Upper lobe of left lung (tissue), 6 donors: ENCODE measurements around the gene THUMPD2. TPM values are rescaled to one million over a fixed set of nuclear protein-coding genes. Genes with fewer than 3 reads are reported as not detected.

Experiments
- ATAC-seq, 2 donors: fragments of 200-7000 bp; cut with Tn5 transposase; one replicate each; pipeline ENCODE4 v1.9.1; 2022; ENCODE audit warnings: mild to moderate bottlenecking in 2 of 2, moderate library complexity in 2 of 2; ENCODE audit not compliant: low FRiP score in 2 of 2
- DNase-seq, 2 donors: peaks; one replicate each; pipeline ENCODE4 v3.0.0-alpha.2; 2019 to 2020
- H3K27ac ChIP-seq, 4 donors: fragments of 200-600 bp; sonication (generic); one replicate each; pipeline ENCODE4 v1.5.1; 2016 to 2019
- H3K27me3 ChIP-seq, 4 donors: fragments of 200-600 bp; sonication (generic); one replicate each; pipeline ENCODE4 v1.5.1; 2017 to 2019
- H3K36me3 ChIP-seq, 4 donors: fragments of 200-600 bp; sonication (generic); one replicate each; pipeline ENCODE4 v1.5.1; 2016 to 2019
- H3K4me1 ChIP-seq, 4 donors: fragments of 200-600 bp; sonication (generic); one replicate each; pipeline ENCODE4 v1.5.1; 2018 to 2019
- H3K4me3 ChIP-seq, 4 donors: fragments of 200-600 bp; sonication (generic); one replicate each; pipeline ENCODE4 v1.5.1; 2017 to 2019; ENCODE audit warnings: mild to moderate bottlenecking in 2 of 4, moderate library complexity in 1 of 4
- H3K9me3 ChIP-seq, 4 donors: fragments of 200-600 bp; sonication (generic); one replicate each; pipeline ENCODE4 v1.5.1; 2018 to 2019
- EP300 ChIP-seq, 4 donors: sonication (generic); formaldehyde crosslinking; IDR thresholded peaks; one replicate each; pipeline ENCODE4 v1.5.1; 2017; ENCODE audit warnings: antibody characterized with exemption in 4 of 4, control low read depth in 2 of 4
- POLR2A ChIP-seq, 4 donors: fragments of 450-650 bp; IDR thresholded peaks; one replicate each; pipeline ENCODE4 v1.5.1; 2016 to 2017; ENCODE audit warnings: antibody characterized with exemption in 4 of 4, mild to moderate bottlenecking in 2 of 4
- POLR2AphosphoS5 ChIP-seq, 2 donors: sonication (generic); formaldehyde crosslinking; IDR thresholded peaks; one replicate each; pipeline ENCODE4 v1.5.1; 2017; ENCODE audit warnings: antibody characterized with exemption in 2 of 2
- WGBS, 2 donors: methylation state at CpG; one replicate each; pipeline ENCODE4 v1.1.5; 2017 to 2018; 5-methylcytosine and 5-hydroxymethylcytosine counted together
- total RNA-seq, 6 donors: library from RNA; depleted of rRNA in 4 of 6; stranded (reverse); fragments of >200 nt in 4 of 6; gene quantifications; one replicate each; pipeline versions ENCODE4 v1.1.0 to v1.2.1, GENCODE V29; 2016 to 2021
- TF ChIP-seq, protein P1 (sequence below), 6 experiments: fragments of 450-650 bp in 4 of 6; fragments of 200-600 bp in 2 of 6; sonication (generic) in 2 of 6; IDR thresholded peaks; one replicate each; pipeline ENCODE4 v1.5.1; 2016 to 2019; ENCODE audit warnings: antibody characterized with exemption in 6 of 6
- donor health status: DM: no; HTN: no; CAD: no; lungs with moderate emphysema.
- donor health status: DM: no; HTN: yes; CAD: no; lungs with severe emphysema.

THUMPD2 gene
- total RNA-seq, 6 donors from 2014 or later: 6.7 to 43.0 (median 10.9) TPM

DNA sequence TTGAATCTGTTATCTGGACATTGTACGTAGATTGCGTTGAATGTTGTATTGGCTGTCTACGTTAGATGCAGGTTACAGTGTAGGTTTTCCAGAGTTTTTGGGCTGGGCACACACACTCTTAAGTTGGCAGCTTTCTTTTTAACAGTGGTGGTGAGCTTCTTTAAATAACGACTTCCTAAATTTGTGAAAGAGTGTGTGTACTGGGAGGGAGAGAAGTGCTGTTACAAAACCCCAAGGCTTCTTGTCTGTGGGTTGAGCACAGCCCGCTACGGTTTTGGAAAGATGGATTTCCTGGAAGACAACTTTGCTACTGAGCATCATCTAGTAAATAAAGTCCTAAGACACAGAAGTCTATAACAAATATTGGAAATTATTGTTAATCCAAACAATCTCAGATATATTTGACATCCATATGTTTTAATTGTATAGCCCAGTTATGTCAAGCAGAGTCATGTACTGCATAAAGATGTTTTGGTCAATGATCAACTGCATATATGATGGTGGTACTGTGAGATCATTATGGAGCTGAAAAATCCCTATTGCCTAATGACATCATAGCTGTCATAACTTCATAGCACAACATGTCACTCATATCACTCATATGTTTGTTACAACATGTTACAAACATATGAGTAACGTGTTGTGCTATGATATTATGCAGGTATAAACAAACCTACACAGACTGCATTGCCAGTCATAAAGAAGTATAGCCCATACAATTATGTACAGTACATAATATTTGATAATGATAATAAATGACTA lies 7.9 kb upstream of the THUMPD2 start:
- no peaks in the 10 kb centered on the region for H3K4me1 ChIP-seq
- no peak overlapping the region for H3K27ac ChIP-seq
- DNase-seq: no peak
- WGBS, 2 donors: 79 to 80% methylated on average over 7 of the region's 7 CpGs
- ATAC-seq: no peak
- H3K9me3 ChIP-seq: peaks cover 0 to 2% (median 0%) of the 10 kb centered on the region in 4 donors
- no peaks in the 10 kb centered on the region for H3K36me3 ChIP-seq
- H3K27me3 ChIP-seq: no peaks in the 10 kb centered on the region
- TF ChIP-seq EP300 (IDR thresholded peaks at IDR 0.05) (no peak), POLR2AphosphoS5 (IDR thresholded peaks at IDR 0.05) (no peak), POLR2A (IDR thresholded peaks at IDR 0.05) (no peak)
- TF ChIP-seq, protein P1, sequence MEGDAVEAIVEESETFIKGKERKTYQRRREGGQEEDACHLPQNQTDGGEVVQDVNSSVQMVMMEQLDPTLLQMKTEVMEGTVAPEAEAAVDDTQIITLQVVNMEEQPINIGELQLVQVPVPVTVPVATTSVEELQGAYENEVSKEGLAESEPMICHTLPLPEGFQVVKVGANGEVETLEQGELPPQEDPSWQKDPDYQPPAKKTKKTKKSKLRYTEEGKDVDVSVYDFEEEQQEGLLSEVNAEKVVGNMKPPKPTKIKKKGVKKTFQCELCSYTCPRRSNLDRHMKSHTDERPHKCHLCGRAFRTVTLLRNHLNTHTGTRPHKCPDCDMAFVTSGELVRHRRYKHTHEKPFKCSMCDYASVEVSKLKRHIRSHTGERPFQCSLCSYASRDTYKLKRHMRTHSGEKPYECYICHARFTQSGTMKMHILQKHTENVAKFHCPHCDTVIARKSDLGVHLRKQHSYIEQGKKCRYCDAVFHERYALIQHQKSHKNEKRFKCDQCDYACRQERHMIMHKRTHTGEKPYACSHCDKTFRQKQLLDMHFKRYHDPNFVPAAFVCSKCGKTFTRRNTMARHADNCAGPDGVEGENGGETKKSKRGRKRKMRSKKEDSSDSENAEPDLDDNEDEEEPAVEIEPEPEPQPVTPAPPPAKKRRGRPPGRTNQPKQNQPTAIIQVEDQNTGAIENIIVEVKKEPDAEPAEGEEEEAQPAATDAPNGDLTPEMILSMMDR (IDR thresholded peaks at IDR 0.05): no peak
- no peak overlapping the region for H3K4me3 ChIP-seq

DNA sequence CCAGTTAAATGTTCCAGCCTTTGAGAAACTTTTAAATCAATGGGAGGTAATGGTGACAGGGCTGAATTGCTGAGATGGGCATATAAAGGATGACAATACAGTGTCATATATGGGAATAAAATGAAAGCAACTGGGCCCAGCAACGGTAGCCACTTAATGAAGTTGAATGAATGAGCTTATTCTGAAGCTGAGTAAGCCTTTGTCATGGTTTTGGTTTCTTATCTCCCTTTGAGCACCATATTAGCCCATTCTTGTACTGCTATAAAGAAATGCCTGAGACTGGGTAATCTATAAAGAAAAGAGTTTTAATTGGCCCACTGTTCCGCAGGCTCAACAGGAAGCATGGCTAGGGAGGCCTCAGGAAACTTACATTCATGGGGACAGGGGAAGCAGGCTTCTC lies 3.5 kb upstream of the THUMPD2 start:
- H3K27me3 ChIP-seq: no peaks in the 10 kb centered on the region
- peaks cover 2 to 12% (median 9%) of the 10 kb centered on the region in 4 donors for H3K4me1 ChIP-seq
- no peak overlapping the region for H3K4me3 ChIP-seq
- TF ChIP-seq, protein P1 (IDR thresholded peaks at IDR 0.05): no peak
- TF ChIP-seq EP300 (IDR thresholded peaks at IDR 0.05) (no peak), POLR2AphosphoS5 (IDR thresholded peaks at IDR 0.05) (no peak), POLR2A (IDR thresholded peaks at IDR 0.05) (no peak)
- DNase-seq (no peak), ATAC-seq (no peak)
- no peaks in the 10 kb centered on the region for H3K9me3 ChIP-seq
- no peaks in the 10 kb centered on the region for H3K36me3 ChIP-seq
- no peak overlapping the region for H3K27ac ChIP-seq
- WGBS, 2 donors: 83 to 87% methylated on average over 2 of the region's 2 CpGs

DNA sequence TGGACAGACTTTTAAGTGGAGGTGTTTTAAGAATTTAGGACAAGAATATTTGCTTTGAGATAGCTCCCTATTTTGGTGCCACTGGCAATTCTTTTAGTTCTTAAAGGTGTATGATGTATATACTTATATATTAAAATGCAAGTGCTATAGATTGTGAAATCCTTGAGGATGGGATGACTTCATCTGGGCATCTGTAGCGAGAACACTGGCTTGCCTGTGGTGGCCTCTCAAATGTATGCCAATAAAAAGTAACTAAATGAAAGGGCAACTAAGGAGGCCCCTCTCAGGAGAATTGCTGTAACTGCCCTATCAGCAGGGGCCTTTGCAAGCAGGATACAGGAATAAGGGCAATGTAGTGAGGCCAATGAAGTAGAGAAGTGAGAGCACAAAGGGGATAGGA lies 2.6 kb upstream of the THUMPD2 start:
- ATAC-seq: no peak
- Histone ChIP-seq H3K36me3 (no peaks in the 10 kb centered on the region), H3K4me3 (no peak overlapping the region), H3K4me1 (peaks cover 9 to 20% (median 17%) of the 10 kb centered on the region in 4 donors), H3K9me3 (no peaks in the 10 kb centered on the region), H3K27ac (no peak overlapping the region), H3K27me3 (no peaks in the 10 kb centered on the region)
- WGBS, 2 donors: 72 to 89% methylated on average over 1 of the region's 1 CpG
- DNase-seq: no peak
- TF ChIP-seq, protein P1 (IDR thresholded peaks at IDR 0.05): no peak
- TF ChIP-seq EP300 (IDR thresholded peaks at IDR 0.05): no peak
- no peak for TF ChIP-seq POLR2A (IDR thresholded peaks at IDR 0.05)
- TF ChIP-seq POLR2AphosphoS5 (IDR thresholded peaks at IDR 0.05): no peak

DNA sequence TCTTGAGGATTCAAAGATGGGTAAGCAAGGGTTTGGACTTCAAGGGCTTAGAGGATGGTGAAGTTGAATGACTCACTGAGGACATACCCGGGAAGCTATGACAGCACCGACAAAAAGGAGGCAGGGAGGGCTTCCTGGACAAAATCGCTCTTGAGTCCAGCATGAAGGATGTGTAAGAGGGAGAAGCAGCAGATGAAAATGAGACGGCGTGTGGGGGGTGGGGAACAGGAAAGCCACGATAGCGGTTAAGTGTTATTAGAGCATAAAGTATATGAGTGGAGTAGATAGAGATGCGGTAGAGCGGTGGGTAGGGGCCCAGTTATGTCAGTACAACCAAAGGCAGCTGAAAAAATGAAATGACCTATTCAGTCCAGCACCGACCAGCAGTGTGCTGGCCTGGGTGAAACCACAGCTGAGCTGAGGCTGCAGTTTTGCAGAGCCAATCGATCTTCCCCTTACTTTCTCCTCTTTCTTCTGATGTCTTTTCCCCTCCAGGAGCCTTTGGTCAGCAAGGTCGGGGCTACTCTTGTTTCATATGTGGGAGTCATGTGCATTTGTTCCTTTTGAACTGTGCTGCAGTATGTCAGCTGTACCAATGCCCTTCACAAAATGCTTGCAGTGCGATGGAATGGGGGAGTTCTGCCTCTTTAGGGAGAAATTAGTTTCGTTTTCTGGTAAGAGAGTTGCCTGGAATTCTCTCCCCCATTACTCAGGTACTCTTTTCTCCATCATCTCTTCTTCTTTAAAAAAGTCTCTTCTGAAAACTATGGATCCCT lies 2.0 kb upstream of the THUMPD2 start:
- ATAC-seq: peak in 1 of 2 donors; percentile 25

More for the DNA sequence above, 2.0 kb upstream of the THUMPD2 start:
- H3K4me1 ChIP-seq: peaks cover 9 to 26% (median 18%) of the 10 kb centered on the region in 4 donors
- no peaks in the 10 kb centered on the region for H3K9me3 ChIP-seq
- H3K36me3 ChIP-seq: no peaks in the 10 kb centered on the region
- no peak overlapping the region for H3K27ac ChIP-seq
- no peak for TF ChIP-seq POLR2A (IDR thresholded peaks at IDR 0.05)
- TF ChIP-seq, protein P1 (IDR thresholded peaks at IDR 0.05): no peak
- no peak for TF ChIP-seq POLR2AphosphoS5 (IDR thresholded peaks at IDR 0.05)
- TF ChIP-seq EP300 (IDR thresholded peaks at IDR 0.05): no peak
- no peak for DNase-seq
- no peaks in the 10 kb centered on the region for H3K27me3 ChIP-seq
- H3K4me3 ChIP-seq: no peak overlapping the region
- 55 to 67% methylated on average over 14 of the region's 14 CpGs for whole genome bisulfite sequencing, 2 donors
